HG03575 (cell line): ENCODE measurements around the gene TMEM231.
A peak's percentile ranks its signal among the peaks of the same experiment; 100 is the strongest.
"Not testable (repeated sequence)": the region's sequence is repeated elsewhere in the genome, so short reads cannot be mapped to it uniquely, and the experiment has no call there.

Experiments used
- ATAC-seq: cut with Tn5 transposase; IDR thresholded peaks from one replicate; pipeline ENCODE4 v1.9.1; 2021; ENCODE audit not compliant: unreplicated experiment, insufficient number of reproducible peaks, low FRiP score; ENCODE audit errors: extremely low read depth

The TMEM231 gene

DNA sequence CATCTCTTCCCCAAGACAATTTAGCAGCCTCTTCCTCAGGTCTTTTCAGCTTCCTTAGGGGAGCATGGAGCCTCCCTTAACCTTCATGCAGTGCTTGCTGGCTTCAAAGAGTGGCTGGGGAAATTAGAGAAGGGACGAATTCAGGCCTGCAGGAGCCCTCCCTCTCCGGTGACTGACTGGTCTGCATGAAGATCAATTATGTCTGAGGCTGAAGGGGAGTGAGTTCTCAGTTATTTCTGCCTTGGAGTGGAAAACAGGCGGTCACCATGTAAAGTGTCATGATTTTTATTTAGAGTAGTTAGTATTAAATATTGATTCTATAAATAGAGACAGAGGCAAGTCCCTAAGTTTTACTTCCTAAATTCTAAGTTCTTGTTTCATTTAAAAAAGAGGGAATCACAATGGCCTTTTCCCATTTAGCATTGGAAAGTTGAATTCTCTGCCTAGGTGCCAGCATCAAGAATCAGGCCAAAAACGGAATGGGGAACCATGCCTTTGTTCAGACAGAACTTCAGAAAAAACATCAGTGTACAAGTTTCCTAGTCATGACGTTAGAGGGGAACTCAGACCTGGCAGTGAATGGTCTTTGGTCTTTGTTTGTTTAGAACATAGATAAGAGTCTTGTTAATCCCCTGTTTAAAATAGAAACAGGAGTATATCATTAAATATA lies 14.5 kb upstream of the TMEM231 start:
- ATAC-seq: no peak

DNA sequence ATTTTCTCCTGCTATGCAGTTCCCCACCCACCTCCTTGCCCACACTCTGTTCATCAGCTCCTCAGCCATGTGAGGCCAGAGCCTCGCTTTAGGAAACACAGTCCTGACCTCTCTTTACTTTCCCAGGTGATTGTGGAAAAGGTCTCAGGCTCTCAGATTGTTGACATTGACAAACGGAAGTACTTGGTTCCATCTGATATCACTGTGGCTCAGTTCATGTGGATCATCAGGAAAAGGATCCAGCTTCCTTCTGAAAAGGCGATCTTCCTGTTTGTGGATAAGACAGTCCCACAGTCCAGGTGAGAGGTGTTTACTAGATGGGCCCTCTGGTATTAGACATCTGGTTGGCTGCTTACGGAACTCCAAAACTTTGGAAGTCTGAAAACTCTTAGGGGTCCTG lies 11.9 kb upstream of the TMEM231 start:
- ATAC-seq: no peak

DNA sequence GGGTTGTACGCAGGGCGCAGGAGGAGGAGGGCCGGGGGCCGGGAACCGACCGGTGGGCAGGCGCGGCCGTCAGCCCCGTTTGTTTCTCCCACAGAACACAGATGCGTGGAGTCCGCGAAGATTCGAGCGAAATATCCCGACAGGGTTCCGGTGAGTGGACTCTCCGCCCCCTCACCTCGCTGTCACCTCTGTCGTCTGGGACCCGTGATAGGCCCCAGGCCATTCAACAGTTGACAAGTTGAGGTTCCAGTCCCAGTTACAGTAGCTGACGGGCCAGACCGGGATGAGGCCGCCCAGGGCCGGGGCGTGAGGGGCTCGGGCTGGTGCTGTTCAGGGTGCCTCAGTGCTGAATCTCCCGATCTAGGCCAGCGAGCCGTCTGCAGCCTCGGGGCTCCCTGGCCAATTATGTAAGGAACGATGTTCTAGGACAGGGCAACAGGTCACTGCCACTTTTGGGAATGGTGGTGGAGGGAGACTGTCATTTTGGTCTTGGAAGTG lies 10.8 kb upstream of the TMEM231 start:
- no peak for ATAC-seq

DNA sequence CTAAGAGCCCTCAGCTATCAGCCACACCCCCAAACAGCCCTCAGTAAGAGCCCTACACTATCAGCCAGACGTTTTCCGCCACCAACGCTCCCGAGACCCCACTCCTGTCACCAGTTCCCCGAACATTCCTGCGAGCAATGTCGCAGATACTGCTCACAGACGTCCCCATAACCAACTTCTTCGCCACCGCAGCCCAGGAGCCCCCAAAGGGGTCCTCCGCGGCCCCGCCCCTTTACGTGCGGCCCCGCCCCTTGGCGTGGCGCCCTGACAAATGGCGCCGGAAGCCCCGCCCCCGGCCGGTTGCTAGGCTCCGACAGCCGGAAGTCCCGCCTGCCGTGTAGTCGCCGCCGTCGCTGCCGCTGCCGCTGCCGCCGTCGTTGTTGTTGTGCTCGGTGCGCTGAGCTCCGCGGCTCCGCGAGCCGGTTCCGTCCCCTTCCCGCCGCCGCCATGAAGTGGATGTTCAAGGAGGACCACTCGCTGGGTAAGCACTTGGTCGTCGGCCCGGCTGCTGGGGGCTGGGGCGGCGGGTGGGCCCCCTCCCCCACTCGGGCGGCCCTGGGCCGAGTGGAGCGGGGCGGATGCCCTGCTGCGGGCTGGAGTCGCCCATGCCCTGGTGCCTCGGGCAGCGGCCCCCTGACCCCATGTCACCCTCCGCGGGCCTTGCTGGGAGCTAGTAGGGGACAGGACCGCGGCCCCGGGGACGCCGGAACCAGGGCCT lies 10.1 kb upstream of the TMEM231 start, which contains the start of gene GABARAPL2:
GABARAPL2 (plus strand) TSS at position 340 of the 718 bp plus-strand sequence; CDS start at position 448, 108 bp downstream.
- peak; percentile 35 for ATAC-seq

DNA sequence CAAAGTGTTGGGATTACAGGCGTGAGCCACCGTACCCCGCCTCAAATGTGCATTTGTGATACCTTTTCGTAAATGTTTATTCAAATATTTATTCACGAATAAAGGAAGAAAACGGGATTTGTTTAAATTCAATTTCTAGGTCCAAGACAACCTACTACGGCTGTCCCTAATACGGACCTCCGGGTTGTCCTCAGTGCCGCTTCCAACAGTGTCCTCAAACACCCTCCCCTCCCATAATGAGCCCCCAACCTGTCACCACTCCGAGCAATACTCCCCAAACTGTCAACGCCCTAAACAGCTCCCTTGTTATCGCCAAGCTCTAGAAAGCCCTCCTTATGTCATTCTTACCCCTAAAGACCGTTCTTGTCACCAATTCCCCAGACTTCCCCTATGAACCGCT lies 9.6 kb upstream of the TMEM231 start:
- no peak for ATAC-seq

DNA sequence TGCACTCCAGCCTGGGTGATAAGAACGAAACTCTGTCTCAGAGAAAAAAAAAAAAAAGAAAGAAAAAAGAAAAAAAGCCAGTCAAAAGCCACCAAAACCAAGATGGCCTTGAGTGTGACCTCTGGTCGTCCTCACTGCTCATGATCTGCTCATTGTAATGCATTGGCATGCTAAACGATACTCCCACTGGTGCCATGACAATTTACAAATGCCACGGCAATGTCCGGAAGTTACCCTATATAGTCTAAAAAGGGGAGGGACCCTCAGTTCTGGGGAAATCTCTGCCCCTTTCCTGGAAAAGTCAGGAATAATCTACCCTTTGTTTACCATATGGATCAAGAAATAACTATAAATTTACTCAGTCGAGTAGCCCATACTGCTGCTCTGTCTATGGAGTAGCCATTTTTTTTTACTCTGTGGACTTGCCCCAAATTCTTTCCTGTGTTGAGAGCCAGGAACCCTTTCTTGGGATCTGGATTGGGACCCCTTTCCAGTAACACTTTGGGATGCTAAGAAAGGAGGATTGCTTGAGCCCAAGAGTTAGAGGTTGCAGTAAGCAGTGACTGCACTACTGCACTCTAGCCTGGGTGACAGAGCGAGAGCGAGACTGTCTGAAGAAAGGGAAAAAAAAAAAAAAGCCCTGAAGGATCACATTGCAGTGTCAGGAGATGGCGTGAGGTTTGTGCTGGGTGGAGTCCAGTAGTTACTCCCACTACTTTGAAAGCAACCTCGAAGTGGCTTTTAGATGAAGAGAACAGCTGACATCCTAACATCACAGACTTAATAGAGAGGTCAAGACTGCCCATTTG lies 3.7 kb upstream of the TMEM231 start:
- ATAC-seq: no peak

DNA sequence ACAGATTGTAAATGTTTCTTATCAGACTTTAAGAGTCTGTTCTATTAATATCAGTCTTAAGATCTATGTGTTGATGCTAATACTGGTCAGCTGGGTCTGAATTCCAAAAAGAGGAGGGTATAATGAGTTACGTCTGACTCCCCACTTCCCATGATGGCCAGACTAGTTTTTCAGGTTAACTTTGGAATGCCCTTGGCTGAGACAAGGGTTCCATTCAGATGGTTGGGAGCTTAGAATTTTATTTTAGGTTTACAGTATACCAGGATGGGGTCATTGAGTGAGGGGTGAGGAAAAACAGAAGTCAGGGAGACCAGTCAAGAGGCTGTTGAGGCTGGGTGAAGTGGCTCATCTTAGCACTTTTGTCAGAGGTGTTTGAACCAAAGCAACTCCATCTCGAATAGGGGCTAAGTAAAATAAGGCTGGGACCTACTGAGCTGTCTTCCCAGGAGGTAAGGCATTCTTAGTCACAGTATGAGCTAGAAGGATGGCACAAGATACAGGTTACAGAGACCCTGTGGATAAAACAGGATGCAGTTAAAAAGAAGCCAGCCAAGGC lies 2.9 kb upstream of the TMEM231 start:
- ATAC-seq: no peak

DNA sequence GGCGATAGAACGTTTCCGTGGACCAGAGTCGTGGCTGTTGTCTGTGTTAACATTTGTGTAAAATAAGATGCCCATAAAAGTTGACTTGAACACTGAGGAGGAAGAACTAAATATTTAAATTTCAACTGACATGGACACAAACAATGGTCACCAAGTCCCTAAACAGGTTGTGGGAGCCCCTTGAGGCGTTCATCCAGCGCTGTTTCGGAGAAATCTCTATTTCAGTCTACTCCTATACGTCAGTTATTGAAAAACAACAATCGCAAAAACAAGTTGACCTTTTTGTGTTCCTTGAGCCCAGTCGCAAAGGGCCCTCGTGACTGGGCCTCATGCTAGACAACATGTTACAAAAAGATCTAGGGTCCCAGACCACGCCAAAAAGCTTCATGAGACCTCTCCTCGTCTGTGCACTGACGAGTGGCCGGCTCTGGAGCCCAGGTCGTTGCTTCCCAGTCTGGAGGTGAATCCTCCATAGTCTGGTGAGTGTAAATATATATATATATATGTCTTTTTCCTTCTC lies 439 bp upstream of the TMEM231 start:
- no peak for ATAC-seq

DNA sequence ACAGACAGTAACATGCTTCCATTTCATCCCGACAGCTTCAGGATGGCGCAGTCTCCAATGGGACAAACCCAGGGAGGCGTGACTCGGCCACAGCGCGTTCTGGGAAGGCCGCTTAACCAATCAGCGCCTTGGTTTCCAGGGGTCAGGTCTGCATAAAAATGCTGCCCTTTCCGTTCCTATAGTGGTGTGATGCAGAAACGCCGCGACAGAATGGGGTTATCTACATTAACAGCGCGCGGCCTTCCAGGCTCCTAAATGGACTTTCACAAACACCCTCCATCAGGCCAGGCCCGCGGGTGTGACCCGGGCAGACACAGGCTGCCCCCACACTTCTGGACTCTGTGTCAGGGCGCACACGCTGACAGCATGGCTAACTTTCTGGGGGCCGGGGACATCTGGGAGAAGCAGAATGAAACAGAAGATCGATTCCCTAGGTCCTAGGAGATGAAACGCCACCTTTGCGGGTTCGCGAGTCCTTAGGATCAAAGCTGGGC lies 792 bp downstream of the TMEM231 start:
- no peak for ATAC-seq

DNA sequence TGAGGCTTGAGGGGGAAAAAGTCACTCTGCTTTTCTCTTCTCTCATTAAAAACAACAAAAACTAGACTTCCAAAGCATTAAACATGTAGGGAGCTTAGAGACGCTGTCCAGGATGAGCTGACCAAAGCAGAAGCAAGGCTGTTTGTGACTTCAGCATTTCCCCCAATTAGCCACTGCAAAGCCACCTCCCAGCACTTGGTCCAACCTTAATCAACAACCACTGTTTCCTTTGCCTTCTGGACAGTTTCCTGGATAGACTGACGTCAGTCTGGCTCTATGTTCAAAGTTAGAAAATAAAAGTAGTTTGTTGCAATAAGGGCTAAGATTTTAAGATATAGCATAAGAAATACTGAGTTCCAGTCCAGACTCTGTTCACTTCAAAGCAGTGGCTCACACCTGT lies 3.1 kb downstream of the TMEM231 start:
- no peak for ATAC-seq

DNA sequence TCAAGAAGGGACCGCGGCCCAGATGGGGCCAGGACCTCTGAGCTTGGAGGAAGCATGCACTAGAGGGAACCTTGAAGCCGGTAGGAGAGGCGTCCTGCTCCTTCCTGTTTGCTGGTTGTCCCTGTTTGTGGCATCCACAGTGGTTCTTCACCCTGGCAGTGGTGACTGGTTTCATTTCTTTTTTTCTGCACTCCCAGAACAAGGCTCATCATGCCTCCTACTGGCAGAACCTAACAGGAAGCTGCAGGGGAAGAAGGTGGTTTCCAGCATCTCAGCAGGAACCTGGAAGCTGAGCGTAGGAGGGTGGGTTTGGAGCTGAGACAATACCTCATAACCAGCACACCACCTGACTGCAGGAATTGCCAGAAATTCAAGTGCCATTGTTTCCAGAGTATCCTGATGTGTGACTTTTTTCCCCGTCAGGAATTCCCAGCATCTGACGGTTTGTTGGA lies 5.8 kb downstream of the TMEM231 start:
- ATAC-seq: peak; percentile 42

DNA sequence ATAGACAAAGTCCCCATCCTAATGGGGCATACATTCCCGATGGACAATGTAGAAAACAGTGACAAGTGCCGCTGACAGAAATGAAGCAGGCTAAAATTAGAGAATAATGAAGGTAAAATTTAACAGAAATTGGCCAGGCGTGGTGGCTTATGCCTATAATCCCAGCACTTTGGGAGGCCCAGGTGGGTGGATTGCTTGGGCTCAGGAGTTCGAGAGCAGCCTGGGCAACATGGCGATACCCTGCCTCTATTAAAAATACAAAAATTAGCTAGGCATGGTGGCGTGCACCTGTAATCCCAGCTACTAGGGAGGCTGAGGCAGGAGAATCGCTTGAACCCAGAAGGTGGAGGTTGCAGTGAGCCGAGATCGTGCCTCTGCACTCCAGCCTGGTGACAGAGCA lies 7.6 kb downstream of the TMEM231 start:
- ATAC-seq: not testable (repeated sequence)

DNA sequence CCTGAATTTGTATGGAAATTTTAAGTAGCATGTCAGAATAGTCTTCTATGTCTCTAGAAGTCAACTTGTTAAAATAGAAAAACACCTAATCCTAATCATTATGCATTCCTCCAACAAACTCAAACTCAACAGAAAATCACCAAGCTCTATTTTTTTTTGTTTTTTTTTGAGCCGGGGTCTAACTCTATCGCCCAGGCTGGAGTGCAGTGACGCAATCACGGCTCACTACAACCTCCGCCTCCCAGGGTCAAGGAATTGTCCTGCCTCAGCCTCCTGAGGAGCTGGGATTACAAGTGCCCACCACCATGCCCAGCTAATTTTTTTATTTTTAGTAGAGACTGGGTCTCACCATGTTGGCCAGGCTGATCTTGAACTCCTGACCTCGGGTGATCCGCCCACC lies 9.8 kb downstream of the TMEM231 start:
- ATAC-seq: no peak

DNA sequence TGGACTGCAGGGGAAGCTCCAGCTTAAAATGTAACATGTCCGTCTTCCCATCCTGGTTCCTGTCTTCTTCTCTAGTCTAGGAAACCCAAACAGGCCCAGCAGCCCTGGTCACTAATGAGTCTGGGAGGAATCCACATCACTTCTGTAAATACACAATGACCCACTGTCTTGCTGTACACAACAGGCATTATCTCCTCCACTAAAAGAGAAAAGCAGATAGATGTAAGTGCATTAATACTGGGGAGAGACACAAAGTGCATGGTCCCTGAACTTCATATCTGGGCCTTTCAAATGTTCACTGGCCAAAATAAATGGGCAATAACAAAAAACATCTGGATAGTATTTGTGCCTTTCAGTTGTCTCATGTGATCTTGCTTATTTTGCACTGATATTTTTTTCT lies 10.2 kb downstream of the TMEM231 start:
- ATAC-seq: not testable (repeated sequence)

DNA sequence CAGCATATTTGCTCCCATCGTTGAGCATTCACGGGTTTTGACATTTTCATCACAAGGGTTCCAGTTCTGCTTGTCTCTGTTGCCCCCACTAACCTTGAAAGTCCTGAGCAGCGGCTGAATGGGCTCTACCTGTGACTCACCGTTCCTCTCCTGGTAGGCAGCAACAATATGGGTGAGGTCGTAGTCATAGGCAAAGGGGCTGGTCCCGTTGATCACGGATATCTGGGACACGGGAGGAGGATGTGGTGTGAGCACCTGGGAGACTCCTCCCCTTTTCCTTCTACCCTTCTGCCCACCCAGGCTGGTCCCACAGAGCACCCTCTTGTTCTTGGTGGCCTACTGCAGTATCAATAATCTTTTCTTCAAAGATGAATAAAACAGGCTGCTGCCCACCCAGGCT lies 13.6 kb downstream of the TMEM231 start:
- not testable (repeated sequence) for ATAC-seq

DNA sequence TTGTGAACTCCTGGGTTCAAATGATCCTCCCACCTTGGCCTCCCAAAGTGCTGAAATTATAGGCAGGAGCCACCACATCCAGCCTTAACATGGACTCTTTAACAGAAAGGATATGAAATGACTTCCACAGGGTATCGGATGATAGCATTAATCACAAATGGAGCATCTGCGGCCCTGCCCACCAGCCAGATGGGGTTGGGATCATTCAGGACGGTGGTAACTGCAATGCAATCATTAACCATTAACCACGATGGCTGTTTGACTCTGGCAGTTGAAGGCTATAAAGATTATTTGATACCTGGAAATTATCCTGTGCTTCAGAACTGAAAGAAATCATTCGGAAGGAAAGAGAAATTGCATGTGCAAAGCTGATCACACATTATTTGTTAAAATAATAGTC lies 14.8 kb downstream of the TMEM231 start:
- no peak for ATAC-seq

DNA sequence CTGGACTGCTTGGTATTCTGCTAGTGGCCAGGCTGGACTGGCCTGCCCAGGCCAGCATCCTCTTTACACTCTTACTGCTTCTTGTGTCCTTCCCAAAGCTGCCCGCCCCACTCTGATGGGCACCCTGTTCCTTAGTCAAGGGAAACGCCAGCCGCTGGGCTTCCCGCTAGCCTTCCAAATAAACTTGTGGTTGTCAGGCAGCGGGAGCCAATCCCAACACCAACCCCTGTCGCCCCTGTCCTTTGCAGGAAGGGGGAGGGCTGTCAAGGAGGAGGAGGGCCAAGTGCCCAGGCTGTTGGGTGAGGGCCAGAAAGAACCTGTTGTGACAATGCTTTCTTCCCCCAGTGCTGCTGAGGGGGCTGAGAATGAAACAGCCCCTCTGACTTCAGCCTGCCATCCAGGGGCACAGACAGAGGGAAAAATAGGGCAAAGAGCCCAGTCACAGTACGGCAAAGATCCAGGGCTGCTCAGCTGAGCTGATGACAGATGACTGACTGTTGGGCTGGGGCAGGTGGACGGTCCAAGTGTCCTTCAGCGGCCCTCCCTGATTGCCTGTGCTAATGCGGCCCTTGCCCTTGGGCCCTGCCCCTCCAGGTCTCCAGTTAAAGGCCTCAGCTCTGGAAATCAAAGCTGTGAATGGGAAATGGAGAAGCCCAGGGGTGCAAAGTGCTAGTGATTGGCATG lies 17.0 kb downstream of the TMEM231 start:
- not testable (repeated sequence) for ATAC-seq

DNA sequence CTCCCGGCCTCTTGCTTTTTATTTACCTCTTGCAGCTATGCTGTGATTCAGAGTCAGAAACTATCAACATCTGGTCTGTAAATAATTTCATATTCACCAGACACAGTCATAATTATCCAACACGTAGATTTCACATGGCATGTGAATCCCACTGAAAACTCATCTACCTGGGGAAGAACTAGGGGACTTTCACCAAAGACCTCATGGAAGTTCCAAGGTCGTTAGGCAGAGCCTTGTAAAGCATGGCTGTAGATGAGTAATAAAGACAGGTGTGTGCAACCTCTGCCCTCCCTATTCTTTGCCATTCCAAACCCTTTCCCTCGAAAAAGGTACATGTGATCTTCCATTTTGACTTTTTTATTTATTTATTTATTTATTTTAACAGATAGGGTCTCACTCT lies 18.3 kb downstream of the TMEM231 start:
- no peak for ATAC-seq
